ENCODE measurements around the gene FAM200B.

The FAM200B gene

DNA sequence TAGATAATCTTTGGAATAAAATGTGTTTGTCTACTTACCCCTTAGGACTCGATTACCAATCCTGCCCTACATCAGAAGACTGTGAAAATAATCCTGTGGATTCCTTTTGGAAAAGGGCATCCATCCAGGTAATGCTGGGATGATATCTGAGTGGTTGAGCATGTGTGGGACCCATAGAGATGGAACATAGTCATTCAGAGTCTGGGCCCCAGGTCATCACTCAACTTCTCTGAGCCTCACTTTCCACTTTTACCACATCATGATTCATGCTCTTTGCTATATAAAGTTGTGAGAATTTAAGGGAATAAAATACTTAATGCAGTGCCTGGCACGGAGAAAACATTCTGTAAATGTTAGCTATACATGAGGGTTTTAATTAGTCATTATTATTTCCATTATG, 30.1 kb downstream of the FAM200B start:
- no peak for TF ChIP-seq ZFX (IDR thresholded peaks at IDR 0.05)

DNA sequence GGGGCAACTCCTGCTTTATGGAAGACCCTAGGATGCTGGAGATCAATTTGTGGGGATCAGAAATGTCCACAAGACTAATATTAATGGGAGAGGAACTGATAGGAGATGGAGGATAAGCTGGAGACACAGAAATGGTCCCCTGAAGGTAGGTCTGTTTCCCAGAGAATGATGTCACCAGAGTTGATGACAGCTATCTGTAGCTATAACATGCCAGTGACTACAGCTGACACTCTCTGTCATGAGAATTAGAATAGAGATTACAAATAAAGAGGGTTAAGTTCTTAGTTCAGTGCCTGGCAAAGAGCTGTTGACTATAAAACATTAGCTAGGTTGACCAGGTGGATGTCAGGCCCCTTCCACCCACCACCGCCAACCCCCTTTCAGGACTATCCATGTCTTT, 30.6 kb downstream of the FAM200B start:
- no peak for TF ChIP-seq ZFX (IDR thresholded peaks at IDR 0.05)
- TF ChIP-seq, protein P1, sequence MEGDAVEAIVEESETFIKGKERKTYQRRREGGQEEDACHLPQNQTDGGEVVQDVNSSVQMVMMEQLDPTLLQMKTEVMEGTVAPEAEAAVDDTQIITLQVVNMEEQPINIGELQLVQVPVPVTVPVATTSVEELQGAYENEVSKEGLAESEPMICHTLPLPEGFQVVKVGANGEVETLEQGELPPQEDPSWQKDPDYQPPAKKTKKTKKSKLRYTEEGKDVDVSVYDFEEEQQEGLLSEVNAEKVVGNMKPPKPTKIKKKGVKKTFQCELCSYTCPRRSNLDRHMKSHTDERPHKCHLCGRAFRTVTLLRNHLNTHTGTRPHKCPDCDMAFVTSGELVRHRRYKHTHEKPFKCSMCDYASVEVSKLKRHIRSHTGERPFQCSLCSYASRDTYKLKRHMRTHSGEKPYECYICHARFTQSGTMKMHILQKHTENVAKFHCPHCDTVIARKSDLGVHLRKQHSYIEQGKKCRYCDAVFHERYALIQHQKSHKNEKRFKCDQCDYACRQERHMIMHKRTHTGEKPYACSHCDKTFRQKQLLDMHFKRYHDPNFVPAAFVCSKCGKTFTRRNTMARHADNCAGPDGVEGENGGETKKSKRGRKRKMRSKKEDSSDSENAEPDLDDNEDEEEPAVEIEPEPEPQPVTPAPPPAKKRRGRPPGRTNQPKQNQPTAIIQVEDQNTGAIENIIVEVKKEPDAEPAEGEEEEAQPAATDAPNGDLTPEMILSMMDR (conservative IDR thresholded peaks at IDR 0.05): no peak
- H3K27ac ChIP-seq: no peak overlapping the region

More for the DNA sequence above, 30.1 kb downstream of the FAM200B start:
- no peak overlapping the region for H3K27ac ChIP-seq

DNA sequence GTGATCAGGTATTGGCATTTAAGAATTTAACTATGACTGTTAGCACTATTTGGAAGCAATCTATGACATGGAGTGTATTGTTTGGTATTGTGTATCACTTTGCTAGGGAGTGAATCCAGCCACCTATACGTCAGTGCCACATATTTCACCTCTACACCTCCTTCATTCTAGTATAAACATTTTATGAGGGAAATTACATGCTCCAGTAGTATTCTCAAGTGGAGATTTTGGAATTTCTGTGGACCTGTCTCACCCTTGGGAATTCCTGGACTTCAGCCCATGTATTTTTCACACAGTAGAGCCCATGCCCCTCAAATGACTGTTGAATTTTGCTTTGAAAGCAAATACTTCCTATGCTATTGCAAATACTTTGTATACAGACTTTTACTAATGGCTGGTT, 32.5 kb downstream of the FAM200B start:
- TF ChIP-seq ZFX (IDR thresholded peaks at IDR 0.05): no peak
- TF ChIP-seq, protein P1 (conservative IDR thresholded peaks at IDR 0.05): no peak
- H3K27ac ChIP-seq: no peak overlapping the region

DNA sequence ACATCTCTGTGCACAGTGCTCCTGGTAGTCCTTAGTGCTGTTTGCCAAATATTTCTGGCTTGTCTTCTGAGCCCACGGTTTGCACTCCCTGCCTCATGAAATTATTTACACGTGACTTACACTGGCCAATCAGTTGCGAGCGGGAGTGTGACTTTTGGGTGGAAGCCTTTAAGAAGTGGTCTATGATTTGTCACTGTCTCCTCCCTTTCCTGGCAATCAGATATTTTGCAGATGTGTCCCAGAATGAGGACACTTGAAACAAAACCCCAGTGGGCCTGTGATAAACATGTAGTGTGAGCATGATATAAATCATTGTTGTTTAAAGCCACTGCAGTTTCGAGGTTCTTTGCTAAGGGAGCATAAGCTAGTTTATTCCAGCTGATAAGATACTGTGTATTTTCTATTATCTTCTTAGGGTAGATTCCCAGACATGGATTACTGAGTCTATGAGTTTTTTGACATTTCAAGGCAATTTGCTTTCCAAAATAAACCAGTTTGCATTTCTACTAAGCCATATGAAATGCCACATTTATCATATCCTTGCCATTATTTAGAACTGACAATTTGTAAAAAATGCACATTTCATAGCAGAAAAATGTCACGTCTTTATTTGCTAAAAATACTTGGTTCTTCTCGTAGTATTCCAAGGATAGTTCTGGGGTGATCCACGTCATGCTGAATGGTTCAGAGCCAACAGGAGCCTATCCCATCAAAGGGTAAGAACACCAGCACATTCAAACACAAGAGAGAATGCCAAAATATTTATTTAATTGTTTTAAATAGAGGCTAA, 33.2 kb downstream of the FAM200B start:
- H3K27ac ChIP-seq: no peak overlapping the region
- TF ChIP-seq ZFX (IDR thresholded peaks at IDR 0.05): no peak
- TF ChIP-seq, protein P1 (conservative IDR thresholded peaks at IDR 0.05): no peak

DNA sequence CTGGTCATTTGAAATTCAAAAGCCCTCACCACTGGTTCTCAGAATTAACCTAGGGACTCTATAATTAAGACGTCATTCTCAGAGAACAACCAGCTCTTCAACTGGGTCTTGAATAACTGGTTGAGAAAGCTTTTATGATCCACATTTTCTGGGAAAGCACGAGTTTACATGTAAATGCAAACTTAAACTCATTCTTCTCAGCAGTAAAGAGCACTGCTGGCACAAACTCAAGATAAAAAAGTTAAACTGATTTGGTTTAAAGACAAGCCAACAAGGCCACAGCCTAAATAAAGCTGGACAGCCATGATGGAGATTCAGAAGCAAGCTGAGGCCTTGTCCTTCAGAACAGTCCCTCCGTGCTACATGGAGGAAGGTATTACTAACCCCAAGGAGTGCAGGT, 34.5 kb downstream of the FAM200B start:
- TF ChIP-seq ZFX (IDR thresholded peaks at IDR 0.05): no peak
- TF ChIP-seq, protein P1 (conservative IDR thresholded peaks at IDR 0.05): no peak
- no peak overlapping the region for H3K27ac ChIP-seq

DNA sequence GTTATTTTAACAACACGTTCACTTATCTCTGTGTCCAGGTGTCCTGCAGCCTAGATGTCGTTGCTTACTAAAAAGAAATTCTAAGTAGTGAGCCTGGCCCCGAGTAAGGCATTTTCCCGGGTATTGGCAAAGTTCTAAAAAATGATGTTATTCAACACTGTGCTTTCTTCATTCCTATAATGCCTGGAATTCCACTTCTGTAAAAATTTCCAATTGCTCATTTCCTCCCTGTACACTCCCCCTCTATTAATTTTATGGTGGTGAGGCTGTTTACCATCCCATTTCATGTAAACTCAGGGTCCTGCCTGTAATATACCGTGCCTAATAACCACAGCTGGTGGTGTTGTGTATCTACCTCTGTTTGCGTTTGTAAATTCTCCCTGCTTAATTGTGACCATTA, 35.5 kb downstream of the FAM200B start:
- H3K27ac ChIP-seq: no peak overlapping the region
- no peak for TF ChIP-seq ZFX (IDR thresholded peaks at IDR 0.05)
- TF ChIP-seq, protein P1 (conservative IDR thresholded peaks at IDR 0.05): no peak

DNA sequence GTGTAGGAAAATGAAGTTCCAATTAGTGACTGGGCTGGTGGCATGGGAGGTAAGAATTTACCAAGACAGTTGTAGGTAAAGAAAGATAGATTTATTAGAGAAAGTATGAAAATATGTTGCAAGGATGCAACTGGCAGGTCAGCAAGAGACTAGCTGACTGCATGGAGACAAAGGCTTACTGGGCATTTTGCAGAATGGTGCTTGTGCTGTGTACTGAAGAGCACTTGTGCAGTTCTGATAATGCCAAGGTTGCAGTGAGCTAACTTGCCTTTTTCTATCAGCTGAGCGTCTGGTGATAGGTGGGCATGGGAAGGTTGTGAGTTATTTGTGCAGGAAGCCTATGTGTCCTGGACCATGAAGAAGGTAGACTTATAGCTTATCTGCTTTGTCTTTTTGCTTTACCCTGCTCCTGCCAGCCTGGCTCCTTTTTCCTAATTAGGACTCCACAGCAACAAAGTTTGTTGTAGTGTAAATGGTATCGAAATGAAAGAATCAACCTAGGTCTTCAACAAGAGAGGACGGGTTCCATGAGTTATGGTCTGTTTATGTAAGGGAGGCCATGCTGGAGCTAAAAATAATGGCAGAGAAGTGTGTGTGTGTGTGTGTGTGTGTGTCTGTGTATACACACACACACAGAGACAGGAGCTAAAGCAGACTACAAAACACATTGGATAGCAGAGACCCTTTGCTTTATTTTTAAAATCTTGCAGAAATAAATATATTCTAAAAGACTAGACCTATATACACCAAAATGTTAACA, 36.2 kb downstream of the FAM200B start:
- H3K27ac ChIP-seq: no peak overlapping the region
- TF ChIP-seq, protein P1 (conservative IDR thresholded peaks at IDR 0.05): no peak
- no peak for TF ChIP-seq ZFX (IDR thresholded peaks at IDR 0.05)
